Stimulated activated naive CD8-positive, alpha-beta T cell treated with anti-CD3 and anti-CD28 coated beads, Interleukin-15, Interleukin-2, amounts not matched to agents 100 U/mL and 50 U/mL, for 24 hours (primary cell): ENCODE data around the gene ZNF296.

Experiments used
- ATAC-seq: fragments of 150-1000 bp; cut with Tn5 transposase; one replicate; pipeline ENCODE4 v1.10.0; 2021
- DNase-seq: peaks from one replicate; pipeline ENCODE4 v3.0.0; 2021

Gene ZNF296

GRCh38 chr19:45023048-45023447, 53.2 kb downstream of the ZNF296 start:
- no peak for ATAC-seq
- no peak for DNase-seq

- ATAC-seq (no peak), DNase-seq (no peak)
Observed at GRCh38 chr19:45021971-45022370, 54.3 kb downstream of the ZNF296 start.
